ENCODE measurements around the gene NIFK.
"Not testable (repeated sequence)": the region's sequence is repeated elsewhere in the genome, so short reads cannot be mapped to it uniquely, and the experiment has no call there.

NIFK gene

DNA sequence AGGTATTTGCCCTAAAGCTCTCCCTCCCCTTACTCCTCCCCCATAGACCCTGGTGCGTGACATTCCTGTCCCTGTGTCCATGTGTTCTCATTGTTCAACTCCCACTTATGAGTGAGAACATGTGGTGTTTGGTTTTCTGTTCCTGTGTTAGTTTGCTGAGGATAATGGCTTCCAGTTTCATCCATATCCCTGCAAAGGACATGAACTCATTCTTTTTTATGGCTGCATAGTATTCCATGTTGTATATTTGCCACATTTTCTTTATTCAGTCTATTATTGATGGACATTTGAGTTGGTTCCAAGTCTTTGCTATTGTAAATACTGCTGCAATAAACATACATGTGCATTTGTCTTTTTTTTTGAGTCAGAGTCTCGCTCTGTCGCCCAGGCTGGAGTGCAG is 46.1 kb downstream of the NIFK start:
- not testable (repeated sequence) for DNase-seq

DNA sequence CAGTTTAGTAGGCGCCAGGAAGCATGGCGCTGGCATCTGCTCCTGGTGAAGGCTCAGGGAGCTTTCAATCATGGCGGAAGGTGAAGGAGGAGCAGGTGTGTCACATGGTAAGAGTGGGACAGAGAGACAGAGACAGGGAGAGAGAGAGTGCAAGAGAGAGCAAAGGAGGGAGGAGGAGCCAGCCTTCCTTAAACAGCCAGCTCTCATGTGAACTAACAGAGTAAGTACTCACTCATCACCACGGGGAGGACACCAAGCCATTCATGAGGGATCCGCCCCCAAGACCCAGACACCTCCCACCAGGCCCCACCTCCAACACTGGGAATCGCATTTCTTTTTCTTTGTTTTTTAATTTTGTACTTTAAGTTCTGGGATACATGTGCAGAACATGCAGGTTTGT is 46.6 kb downstream of the NIFK start:
- no peak for DNase-seq

DNA sequence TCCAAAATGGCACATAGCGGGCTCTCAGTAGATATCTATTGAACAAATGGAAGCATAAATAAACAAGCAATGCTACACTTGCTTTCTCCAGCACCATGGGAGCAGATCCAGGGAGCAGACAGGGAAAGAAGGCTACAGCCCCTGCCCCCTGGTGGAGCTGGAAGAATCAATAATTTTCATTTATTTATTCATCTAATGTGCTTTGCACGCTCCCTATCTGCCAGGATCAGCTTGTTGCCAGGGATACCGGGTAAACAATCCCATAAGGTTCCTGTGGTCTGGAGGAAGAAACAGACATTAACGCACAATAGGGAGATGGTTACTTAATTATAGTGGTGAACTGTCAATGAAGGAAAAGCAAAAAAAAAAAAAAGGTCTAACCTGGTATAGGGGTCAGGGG is 47.3 kb downstream of the NIFK start:
- DNase-seq = no peak

DNA sequence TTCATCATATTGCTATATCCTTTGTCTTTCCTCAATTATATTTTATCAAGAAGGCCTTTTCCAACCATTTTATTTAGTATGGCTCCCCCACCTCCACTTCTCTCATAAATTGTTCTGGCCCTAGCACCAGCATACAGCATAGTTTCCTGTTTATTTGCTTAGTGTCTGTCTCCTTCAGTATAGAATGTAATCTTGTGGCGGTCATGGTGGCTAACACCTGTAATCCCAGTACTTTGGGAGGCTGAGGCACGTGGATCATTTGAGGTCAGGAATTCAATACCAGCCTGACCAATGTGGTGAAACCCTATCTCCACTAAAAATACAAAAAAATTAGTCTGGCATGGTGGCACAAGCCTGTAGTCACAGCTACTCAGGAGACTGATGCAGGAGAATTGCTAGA is 47.9 kb downstream of the NIFK start:
- no peak for DNase-seq

DNA sequence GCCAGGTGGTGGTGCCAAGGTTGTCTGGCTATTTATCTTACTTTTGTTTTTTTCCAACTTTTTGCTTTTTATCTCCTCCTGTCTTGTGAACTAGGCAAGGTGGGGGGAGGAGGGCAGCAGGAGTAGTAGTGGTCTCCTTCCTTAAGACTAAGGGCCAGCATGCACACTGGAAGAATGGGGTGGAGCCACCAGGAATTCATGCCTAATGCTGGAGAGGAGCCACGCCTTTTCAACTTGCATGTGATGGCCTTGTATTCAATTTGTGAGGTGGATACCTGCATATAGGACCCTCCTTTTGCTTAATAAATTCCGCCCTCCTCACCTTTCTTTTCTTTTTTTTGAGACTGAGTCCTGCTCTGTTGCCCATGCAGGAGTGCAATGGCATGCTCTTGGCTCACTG is 49.8 kb downstream of the NIFK start:
- DNase-seq = no peak

DNA sequence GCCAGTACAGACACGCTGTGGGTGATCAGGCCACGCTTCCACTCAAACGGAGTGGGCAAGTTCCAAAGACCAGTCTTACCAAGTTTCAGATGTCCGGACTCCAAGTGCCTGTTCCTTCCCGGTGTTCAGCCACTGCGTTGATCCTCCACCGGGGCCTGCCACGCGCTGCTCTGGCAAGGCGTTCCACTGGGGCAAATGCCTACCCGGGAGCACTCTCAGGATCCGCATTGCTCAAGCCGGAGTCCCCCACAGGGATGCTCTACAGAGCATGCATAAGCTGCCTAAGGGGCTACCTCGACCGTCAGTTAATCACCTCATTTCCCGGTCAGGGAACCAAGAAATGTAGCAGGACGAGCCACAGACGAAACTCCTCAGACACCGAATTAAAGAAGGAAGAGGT is 50.5 kb downstream of the NIFK start:
- no peak for DNase-seq

DNA sequence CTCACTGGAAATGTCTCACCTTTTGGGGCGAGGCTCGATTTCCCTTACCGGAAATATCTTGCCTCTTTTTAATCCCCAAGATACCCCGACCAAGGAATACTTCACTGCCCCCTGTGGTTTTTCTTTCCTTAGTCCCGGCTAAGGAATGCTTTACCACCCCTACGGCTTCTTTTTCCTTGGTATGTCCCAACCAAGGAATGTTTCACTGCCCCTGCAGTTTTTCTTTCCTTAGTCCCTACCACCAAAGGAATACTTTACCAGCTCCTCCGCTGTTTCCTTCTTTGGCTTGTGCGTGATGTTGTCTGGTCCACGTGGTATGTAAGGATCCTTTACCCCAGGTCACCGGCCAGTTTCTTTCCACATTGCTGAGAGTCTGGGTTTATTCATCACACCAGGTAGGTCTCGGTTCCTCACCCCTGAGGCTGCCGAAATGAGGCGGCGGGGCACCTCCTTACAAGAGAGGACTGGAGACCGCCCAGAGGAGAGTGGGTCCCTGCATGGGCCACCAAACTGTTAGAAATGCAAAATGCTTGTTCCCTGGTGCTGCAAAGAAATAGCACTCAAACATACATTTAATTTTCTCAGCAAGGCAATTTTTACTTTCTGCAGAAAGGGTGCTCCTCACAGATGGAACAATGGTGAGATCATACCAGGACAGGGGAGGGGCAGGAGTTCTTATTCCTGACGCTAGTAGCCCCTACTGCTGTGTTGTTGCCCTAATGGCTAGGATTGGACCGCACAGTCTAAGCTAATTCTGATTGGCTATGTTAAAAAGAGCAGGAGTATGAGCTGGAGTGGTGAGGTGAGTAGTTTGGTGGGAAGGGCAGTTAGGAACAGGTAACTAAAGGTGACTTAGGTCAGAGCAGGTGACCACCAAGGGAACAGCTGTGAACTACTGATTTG is 54.0 kb downstream of the NIFK start:
- no peak for DNase-seq

DNA sequence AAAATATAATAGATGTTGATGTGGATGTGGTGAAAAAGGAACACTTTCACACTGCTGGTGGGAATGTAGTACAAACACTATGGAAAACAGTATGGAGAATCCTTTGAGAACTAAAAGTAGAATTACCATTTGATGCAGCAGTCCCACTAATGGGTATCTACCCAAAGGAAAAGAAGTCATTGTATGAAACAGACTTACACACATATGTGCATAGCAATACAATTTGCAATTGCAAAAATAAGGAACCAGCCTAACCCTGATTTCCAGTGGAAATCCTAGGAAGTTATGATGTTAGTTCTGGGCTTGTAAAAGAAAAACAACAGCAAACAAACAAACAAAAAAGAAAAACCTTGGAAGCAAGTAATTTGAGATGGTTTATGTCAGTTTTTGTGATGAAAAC is 58.8 kb downstream of the NIFK start:
- DNase-seq = no peak
